ENCODE data around the gene MYL3. TPM values are rescaled to one million over a fixed set of nuclear protein-coding genes. Genes with fewer than 3 reads are reported as not detected.

MYL3 gene
- total and polyA plus RNA-seq, 2 of the 4 experiments (the other 2 are of a cell fraction), result 0.09 TPM; not detected in 1

DNA sequence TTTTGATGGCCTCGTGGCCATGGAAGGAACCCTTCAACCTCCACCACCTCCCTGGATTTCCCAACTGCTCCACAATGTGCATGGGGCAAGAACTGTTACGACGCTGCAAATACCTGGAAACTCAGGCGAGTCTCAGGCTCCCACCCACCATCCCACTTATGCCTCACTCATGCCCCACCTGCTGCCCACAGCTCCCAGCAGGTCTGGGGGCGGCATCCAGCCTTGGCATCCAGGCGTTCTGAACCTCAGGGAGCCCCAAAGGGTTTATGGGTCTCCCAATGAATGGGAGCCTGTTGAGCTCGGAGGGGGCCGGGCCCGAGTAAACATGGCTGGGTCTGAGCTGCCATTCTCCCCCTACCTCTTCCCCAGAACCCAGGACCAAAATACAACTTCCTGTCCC is 12.3 kb upstream of the MYL3 start:
- no peak overlapping the region for H2AK5ac ChIP-seq (ENCODE audit: low read depth, low read length)
- H3K9me3 ChIP-seq (ENCODE audit: control insufficient read depth, insufficient read depth, low read length), result no peaks in the 10 kb centered on the region
- no peaks in the 10 kb centered on the region for H3K79me1 ChIP-seq (ENCODE audit: low read depth in 1 of 2, low read length in 2 of 2)
- CTCF ChIA-PET, result no interaction called here
- no peak overlapping the region for H3K4me2 ChIP-seq (ENCODE audit: low read depth, low read length)
- no peak for ATAC-seq (ENCODE audit: low read depth)
- H3K27ac ChIP-seq (ENCODE audit: insufficient read depth, low read length), result no peak overlapping the region
- no peak overlapping the region for H2BK120ac ChIP-seq (ENCODE audit: low read depth, low read length)
- H3K56ac ChIP-seq (ENCODE audit: extremely low read depth, insufficient read depth, low read length), result no peak overlapping the region
- DNase-seq, result no peak
- no peak overlapping the region for H4K8ac ChIP-seq (ENCODE audit: low read depth in 2 of 2, low read length in 2 of 2)
- no peak overlapping the region for H4K5ac ChIP-seq (ENCODE audit: low read depth, low read length)
- no peak overlapping the region for H4K91ac ChIP-seq (ENCODE audit: insufficient read depth, low read depth, low read length)
- intact Hi-C loops (cut with micrococcal nuclease) (no loop called here), in situ Hi-C loops (cut with MboI; ENCODE audit: low sequenced_read_pairs) (loop anchor here (25.0 kb wide), 1 partner anchor 388 kb away; the partner anchor contains the start of gene RTP3), dilution Hi-C loops (cut with HindIII; ENCODE audit: low sequenced_read_pairs, unreplicated experiment) (no loop called here)
- H3K36me3 ChIP-seq (ENCODE audit: control insufficient read depth, insufficient read depth, low read length), result no peaks in the 10 kb centered on the region
- no peak overlapping the region for H3K18ac ChIP-seq (ENCODE audit: low read depth, low read length)
- H2BK15ac ChIP-seq (ENCODE audit: low read depth, low read length), result no peak overlapping the region
- no TSS peak for BruUV-seq (replicated peaks)
- no peak overlapping the region for H3K14ac ChIP-seq (replicated peaks; ENCODE audit: low read depth, low read length)
- WGBS, 2 experiments (ENCODE audit: extremely low coverage in 2 of 2, insufficient read length in 1 of 2), result 100% methylated on average over 3 of the region's 9 CpGs; no CpG with 5 or more reads in 1 of the 2 experiments
- H3K4ac ChIP-seq (ENCODE audit: low read depth, low read length), result no peak overlapping the region
- H3K4me1 ChIP-seq (ENCODE audit: control insufficient read depth, insufficient read depth, low read length), result no peaks in the 10 kb centered on the region
- no peak overlapping the region for H3K9ac ChIP-seq (ENCODE audit: low read depth, low read length)
- H3K4me3 ChIP-seq (ENCODE audit: insufficient read depth, low read depth, low read length), result no peak overlapping the region
- no peak overlapping the region for H3K23ac ChIP-seq (ENCODE audit: low read depth, low read length)
- no peak overlapping the region for H2AK9ac ChIP-seq (replicated peaks; ENCODE audit: low read depth, low read length, poor library complexity)
- no peak overlapping the region for H2AFZ ChIP-seq (replicated peaks; ENCODE audit: low read length, poor library complexity)
- no peaks in the 10 kb centered on the region for H4K20me1 ChIP-seq (ENCODE audit: insufficient read depth, low read length)
- H2BK5ac ChIP-seq (ENCODE audit: low read depth, low read length, poor library complexity, severe bottlenecking), result no peak overlapping the region
- TF ChIP-seq MAFK (IDR thresholded peaks at IDR 0.05; ENCODE audit: low read depth, low read length) (no peak), RFX5 (IDR thresholded peaks at IDR 0.05; ENCODE audit: low read depth, low read length) (no peak), MXI1 (IDR thresholded peaks at IDR 0.05; ENCODE audit: borderline replicate concordance, low read depth, low read length) (no peak), SMC3 (IDR thresholded peaks at IDR 0.05; ENCODE audit: low read depth, low read length) (no peak), MAZ (IDR thresholded peaks at IDR 0.05; ENCODE audit: borderline replicate concordance, low read depth, low read length) (no peak)
- H3K27me3 ChIP-seq (ENCODE audit: control insufficient read depth, insufficient read depth, low read length), result peaks cover 44% of the 10 kb centered on the region
- H3K9me1 ChIP-seq (ENCODE audit: insufficient read depth, low read length), result 0 out of 2 replicates have a peak, but pooled peaks cover 3% of the 10 kb centered on the region
- no peak overlapping the region for H2BK20ac ChIP-seq (ENCODE audit: low read depth, low read length)
- POLR2A ChIA-PET (ENCODE audit: unreplicated experiment), result no interaction called here
